Measurements from ENCODE around the gene ZC2HC1B. TPM values are rescaled to one million over a fixed set of nuclear protein-coding genes. Genes with fewer than 3 reads are reported as not detected.

Gene ZC2HC1B
- polyA plus RNA-seq, 5 donors, result not detected

GRCh38 chr6:143934331-143934730, 70.1 kb downstream of the ZC2HC1B start:
- DNase-seq, result no peak

DNA sequence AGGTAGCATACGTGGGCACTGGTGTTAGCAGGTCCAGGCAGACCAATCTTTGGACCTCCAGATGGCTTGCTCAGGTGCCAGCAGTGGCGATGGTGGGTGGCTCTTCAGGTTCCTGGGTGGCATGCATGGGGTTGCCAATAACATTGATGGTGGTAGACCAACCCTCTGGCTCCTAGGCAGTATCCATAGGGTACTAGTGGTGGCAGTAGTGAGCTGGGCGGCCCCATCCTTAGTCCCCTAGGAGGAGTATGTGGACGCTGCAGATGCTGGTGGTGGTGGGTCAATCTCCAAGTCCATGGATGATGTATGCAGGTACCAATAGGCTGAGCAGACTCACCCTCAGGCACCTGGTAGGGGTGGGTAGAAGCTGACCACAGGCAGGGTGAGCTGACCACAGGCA, 70.6 kb downstream of the ZC2HC1B start:
- no peak for DNase-seq

GRCh38 chr6:143936347-143936746, 72.1 kb downstream of the ZC2HC1B start:
- no peak for DNase-seq

DNA sequence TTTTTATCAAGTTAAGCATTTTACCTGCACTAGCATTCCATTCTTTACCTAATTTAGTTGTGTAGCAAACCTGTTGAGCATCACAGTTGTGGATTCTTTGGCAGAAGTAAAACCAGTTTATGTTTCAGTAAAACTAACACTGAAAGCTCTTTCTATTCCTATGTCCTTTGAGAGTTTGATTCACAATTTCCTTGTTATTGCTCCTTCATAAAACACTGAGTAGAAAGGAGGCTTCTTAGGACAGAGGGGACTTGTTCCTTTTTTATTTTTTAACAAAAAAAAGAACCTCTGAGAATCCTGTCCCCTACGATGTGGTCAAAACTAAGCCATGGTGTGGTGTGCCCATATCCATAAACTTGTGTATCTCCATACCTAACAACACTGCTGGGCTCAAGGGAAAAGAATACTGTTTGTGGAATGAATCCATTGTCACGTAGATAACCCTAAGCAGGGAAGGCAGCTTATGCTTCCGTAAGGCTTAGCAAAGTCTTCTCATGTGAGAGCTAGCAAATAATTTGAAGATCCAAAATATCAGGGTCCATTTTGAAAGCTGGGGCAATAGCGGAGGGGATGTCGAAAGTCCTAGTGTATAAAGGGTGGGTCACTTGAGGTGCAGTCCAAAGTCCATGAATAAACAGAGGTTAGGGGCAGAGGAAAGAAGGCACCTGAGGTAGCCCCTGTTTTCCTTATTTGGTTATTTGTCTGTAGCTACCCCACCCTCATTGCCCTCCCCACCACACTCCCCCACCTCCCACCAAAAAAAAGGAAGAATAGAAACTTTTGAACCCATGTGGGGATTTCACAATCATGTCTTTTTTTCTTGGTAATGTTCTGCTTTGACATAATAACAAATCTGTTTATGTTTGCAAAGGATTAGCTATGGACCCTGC, 72.7 kb downstream of the ZC2HC1B start:
- no peak for DNase-seq

- no peak for DNase-seq
These were observed 73.3 kb downstream of the ZC2HC1B start for GRCh38 chr6:143937668-143937970.

GRCh38 chr6:143939364-143939763, 75.1 kb downstream of the ZC2HC1B start:
- no peak for DNase-seq

- no peak for DNase-seq
These were observed 75.8 kb downstream of the ZC2HC1B start for GRCh38 chr6:143940011-143940597.

DNA sequence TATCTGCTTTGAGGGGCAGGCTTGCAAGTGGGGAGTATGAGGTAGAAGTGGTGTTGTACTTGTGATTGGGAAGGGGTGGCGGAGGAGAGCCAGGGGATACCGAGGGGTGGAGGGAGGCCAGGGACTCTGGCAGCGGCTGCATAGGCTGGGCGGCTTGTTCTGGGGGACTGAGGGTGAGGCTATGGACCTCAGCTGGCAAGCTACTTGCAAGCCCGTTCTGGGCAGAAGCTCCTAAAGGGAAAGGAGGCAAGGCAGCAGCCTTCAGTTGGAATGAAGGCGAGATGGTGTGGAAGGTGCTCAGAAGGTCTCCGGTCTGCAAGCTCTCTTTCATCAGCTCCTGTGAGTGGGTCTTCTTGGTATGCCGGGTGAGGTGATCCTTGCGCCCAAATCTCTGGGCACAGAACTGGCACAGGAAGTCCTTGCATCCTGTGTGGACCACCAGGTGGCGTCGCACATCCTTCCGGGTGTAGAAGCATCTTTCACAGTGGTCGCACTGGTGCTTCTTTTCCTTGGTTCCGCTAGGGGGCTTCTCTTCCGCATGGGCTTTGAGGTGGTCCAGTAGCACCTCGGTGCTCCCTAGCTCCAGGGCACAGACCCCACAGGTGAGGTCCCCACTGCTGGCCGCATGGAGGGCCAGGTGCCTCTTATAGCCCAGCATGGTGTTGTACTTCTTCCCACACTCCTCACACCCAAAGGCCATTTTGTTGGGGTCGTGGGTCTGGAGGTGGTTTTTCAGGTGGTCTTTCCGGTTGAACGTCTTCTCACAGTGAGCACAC, 77.8 kb downstream of the ZC2HC1B start:
- no peak for DNase-seq

DNA sequence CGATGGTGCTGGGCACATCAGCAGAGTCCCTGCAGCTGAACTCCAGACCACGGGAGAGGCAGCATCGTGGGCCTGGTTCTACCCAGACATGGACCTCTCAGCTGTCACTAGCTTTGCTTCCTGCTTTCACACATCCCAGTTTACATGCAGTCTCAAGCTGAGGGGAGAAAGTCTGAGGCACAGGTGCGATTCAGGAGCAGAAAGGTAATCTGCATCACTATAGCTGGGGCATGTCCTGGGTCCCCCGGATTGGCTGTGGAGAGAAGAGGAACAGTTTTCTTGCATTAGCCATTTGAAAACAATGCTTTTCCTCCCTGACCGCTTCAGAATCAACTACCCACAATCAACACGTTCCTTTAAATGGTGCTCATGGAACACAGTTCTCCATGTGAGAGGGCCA, 83.9 kb downstream of the ZC2HC1B start:
- no peak for DNase-seq

DNA sequence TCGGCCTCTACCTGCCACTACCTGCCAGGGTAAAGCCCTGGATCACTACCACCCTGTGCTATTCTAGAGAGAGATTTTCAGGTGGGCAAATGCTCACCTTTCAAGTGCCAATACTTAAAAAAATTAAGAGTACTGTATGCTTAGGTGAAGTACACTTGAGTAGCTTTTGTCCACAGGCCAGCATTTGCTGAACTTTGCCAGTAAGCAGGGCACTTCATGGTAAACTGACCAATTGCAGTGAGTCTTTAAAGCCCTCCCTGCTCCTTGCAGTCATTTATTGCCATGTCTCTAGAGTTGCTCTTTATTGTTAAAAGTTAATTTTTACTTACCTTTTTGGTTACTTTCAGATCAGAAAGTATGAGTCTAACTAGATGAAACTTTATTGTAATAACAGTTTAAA, 85.3 kb downstream of the ZC2HC1B start:
- DNase-seq, result peak; percentile 56

GRCh38 chr6:143949962-143950361, 85.7 kb downstream of the ZC2HC1B start:
- DNase-seq, result no peak

DNA sequence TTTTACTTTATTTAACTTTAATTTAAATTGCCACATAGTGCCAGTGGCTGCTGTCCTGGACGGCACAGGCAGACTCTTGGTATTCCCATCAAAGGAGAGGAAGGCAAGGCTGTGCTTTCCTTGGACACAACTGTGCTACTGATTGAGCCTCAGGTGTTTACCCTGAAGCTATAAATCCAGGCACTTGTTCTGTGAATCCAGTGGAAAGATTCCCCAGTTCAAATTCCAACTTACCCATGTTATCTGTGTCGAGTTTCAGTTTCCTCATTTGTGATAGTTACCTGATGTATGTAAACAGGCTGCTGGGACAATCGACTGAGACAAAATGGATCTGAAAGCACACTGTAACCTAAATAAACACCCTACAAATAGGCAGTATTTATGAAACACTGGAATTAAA, 86.6 kb downstream of the ZC2HC1B start:
- DNase-seq, result no peak

DNA sequence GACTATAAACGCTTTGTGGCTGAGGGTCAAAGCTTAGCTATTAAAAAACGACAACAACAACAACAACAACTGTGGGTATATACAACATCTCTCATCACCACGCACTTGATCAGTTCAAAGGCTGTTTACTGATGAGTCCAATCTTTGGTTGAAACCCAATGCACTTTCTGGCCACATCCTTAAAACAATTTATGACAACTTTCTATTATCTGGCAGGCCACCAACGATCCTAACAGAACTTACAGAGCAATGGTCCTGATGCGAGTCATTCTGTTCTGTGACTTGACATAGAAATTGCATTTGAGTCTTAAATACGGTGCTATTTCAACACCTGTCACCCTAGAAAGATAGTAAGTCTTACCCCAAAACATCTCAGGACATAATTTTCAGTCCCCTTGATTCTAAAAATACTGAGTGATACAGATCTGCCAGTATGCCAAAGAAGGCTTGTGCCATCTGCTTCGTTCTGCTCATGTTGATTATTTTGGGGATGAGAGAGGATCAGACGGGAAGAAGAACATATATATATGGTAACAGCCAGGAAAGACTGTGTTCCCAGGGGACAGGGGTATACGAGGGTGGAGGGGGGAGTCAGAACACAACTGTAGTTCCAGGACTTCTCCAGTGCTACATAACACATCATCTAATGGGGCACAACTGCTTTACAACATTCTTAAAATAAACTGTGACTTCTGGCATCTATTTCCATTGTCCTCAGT, 87.9 kb downstream of the ZC2HC1B start:
- DNase-seq, result no peak

GRCh38 chr6:143952947-143953701, 88.8 kb downstream of the ZC2HC1B start:
- no peak for DNase-seq

GRCh38 chr6:143953922-143954321, 89.6 kb downstream of the ZC2HC1B start:
- no peak for DNase-seq

DNA sequence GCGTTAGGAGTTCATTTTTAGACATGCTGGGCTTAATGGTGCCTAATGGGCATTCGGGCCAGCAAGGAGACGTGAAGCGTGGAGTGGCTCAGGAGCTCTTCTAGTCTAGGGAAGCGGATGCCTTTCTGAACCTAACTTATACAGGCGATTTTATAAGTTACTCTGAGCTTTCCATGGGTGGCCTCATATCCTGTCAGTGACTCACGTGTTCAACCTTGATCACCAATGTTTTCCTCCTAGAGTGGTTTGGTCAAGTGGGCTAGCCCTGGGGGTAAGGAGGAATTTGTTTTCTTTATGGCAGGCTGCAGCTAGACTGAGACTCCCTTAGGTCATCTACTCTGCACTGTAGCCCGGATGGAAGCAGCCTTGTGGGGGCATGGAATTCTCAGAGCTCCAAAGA, 91.7 kb downstream of the ZC2HC1B start:
- DNase-seq, result no peak

DNA sequence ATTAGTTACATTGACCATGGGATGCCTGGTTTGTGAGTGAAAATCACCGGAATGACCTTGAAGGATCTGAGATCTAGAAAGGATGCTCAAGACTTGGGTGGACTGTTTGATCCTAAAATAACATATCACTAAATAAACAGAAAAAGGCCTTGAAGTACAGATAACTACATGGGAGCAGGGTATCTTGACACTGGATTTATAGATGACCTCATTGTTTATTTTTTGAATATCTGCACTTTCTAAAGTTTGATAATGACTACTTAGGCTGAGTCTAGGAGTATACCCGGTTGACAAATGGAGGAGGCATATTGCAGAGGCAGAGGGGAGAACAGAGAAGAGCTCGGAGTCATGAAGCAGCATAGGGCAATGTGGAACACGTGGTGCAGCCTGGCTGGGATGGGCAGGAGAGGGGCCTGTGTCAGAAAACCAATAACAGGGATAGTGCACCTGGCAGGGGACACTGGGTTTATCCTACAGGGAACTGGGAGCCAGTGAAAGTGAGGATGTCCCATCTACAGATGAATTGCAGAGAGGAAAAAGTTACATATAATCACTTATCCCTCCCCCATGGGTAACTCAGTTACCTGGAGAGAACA, 93.5 kb downstream of the ZC2HC1B start:
- no peak for DNase-seq

GRCh38 chr6:143958839-143959399, 94.6 kb downstream of the ZC2HC1B start:
- DNase-seq, result no peak

- DNase-seq, result no peak
These were observed 95.7 kb downstream of the ZC2HC1B start for GRCh38 chr6:143959927-143960326.

- no peak for DNase-seq
These were observed 96.8 kb downstream of the ZC2HC1B start for GRCh38 chr6:143961066-143961465.

Data from right lung (tissue), 5 donors.